Measurements from ENCODE around the gene ADD3. TPM values are rescaled to one million over a fixed set of nuclear protein-coding genes. Genes with fewer than 3 reads are reported as not detected.
"Not testable (repeated sequence)": the region's sequence is repeated elsewhere in the genome, so short reads cannot be mapped to it uniquely, and the experiment has no call there.

The ADD3 gene
- total RNA-seq, 1 experiment from 2014 or later: 59.9 TPM

GRCh38 chr10:110048781-110049180 lies 41.0 kb downstream of the ADD3 start:
- no CpG with 5 or more reads among the region's 1 CpG for WGBS (ENCODE audit: extremely low coverage, insufficient read length, low lambda C conversion rate)
- no peak overlapping the region for H3K27ac Mint-ChIP-seq
- Histone ChIP-seq H3K4ac (ENCODE audit: low read depth, low read length) (no peak overlapping the region), H3K56ac (ENCODE audit: insufficient read length, low read depth, low read length) (no peak overlapping the region), H3K79me2 (ENCODE audit: insufficient read depth, low read length) (peaks cover 2% of the 10 kb centered on the region; the same call in 1 of the 2 replicates), H2AFZ (ENCODE audit: low read length) (no peak overlapping the region), H2BK12ac (ENCODE audit: insufficient read length, low read depth, low read length) (no peak overlapping the region), H4K8ac (replicated peaks; ENCODE audit: insufficient read length, low read depth, low read length) (no peak overlapping the region), H2BK15ac (ENCODE audit: low read depth, low read length) (no peak overlapping the region), H3K27ac (ENCODE audit: insufficient read length, low read depth, low read length) (no peak overlapping the region), H2BK5ac (ENCODE audit: insufficient read length, low read length) (no peak overlapping the region), H3K23me2 (ENCODE audit: insufficient read length, low read depth, low read length, poor library complexity, severe bottlenecking) (no peaks in the 10 kb centered on the region), H3K27me3 (ENCODE audit: insufficient read depth, low read length) (no peaks in the 10 kb centered on the region), H3K23ac (ENCODE audit: insufficient read length, low read depth, low read length) (no peak overlapping the region), H4K5ac (ENCODE audit: insufficient read length, low read depth, low read length) (no peak overlapping the region), H3K9ac (ENCODE audit: extremely low read depth, insufficient read length, low read length) (no peak overlapping the region), H3K4me1 (ENCODE audit: insufficient read depth, low read length) (no peaks in the 10 kb centered on the region), H3K79me1 (ENCODE audit: insufficient read depth, low read depth, low read length, poor library complexity, severe bottlenecking) (peaks cover 6% of the 10 kb centered on the region), H2AK5ac (ENCODE audit: insufficient read length, low read length) (no peak overlapping the region), H3K4me2 (ENCODE audit: insufficient read depth, insufficient read length, low read length) (no peak overlapping the region), H3K18ac (ENCODE audit: insufficient read length, low read depth, low read length) (no peak overlapping the region), H2BK20ac (ENCODE audit: low read depth, low read length, poor library complexity, severe bottlenecking) (no peak overlapping the region), H4K91ac (ENCODE audit: insufficient read length, low read depth, low read length) (no peak overlapping the region), H3K14ac (ENCODE audit: insufficient read depth, low read length) (no peak overlapping the region), H3K9me3 (ENCODE audit: control insufficient read depth, low read depth, low read length) (no peaks in the 10 kb centered on the region), H4K20me1 (ENCODE audit: control insufficient read depth, insufficient read depth, insufficient read length) (no peaks in the 10 kb centered on the region), H2BK120ac (ENCODE audit: low read depth, low read length, poor library complexity, severe bottlenecking) (no peak overlapping the region), H3T11ph (ENCODE audit: low read length) (no peak overlapping the region)
- H3K4me1 Mint-ChIP-seq: no peaks in the 10 kb centered on the region
- TF ChIP-seq CTCF (conservative IDR thresholded peaks at IDR 0.05): no peak
- H3K27me3 Mint-ChIP-seq (ENCODE audit: low read depth): no peaks in the 10 kb centered on the region; the same call in 1 of the 2 replicates
- peaks cover 26 to 34% (median 30%) of the 10 kb centered on the region in 3 experiments for H3K36me3 Mint-ChIP-seq (ENCODE audit: insufficient read depth in 1 of 3, low read depth in 3 of 3)
- H3K4me3 Mint-ChIP-seq: no peak overlapping the region
- DNase-seq: no peak
- H3K9me3 Mint-ChIP-seq: peaks cover 18 to 27% of the 10 kb centered on the region in 2 experiments

- not testable (repeated sequence) for H2BK12ac ChIP-seq (ENCODE audit: insufficient read length, low read depth, low read length); H3K27ac ChIP-seq (ENCODE audit: insufficient read length, low read depth, low read length); H4K20me1 ChIP-seq (ENCODE audit: control insufficient read depth, insufficient read depth, insufficient read length); H3K79me1 ChIP-seq (ENCODE audit: insufficient read depth, low read depth, low read length, poor library complexity, severe bottlenecking); H3K4me1 ChIP-seq (ENCODE audit: insufficient read depth, low read length); H2BK120ac ChIP-seq (ENCODE audit: low read depth, low read length, poor library complexity, severe bottlenecking); H3K4me2 ChIP-seq (ENCODE audit: insufficient read depth, insufficient read length, low read length); H3K14ac ChIP-seq (ENCODE audit: insufficient read depth, low read length); H2BK5ac ChIP-seq (ENCODE audit: insufficient read length, low read length); H3K9ac ChIP-seq (ENCODE audit: extremely low read depth, insufficient read length, low read length); H3K79me2 ChIP-seq (ENCODE audit: insufficient read depth, low read length); H3K27me3 Mint-ChIP-seq (ENCODE audit: low read depth); H3K9me3 ChIP-seq (ENCODE audit: control insufficient read depth, low read depth, low read length); H3T11ph ChIP-seq (ENCODE audit: low read length); H3K4ac ChIP-seq (ENCODE audit: low read depth, low read length); H2AK5ac ChIP-seq (ENCODE audit: insufficient read length, low read length); H4K5ac ChIP-seq (ENCODE audit: insufficient read length, low read depth, low read length); H3K4me3 Mint-ChIP-seq; H2BK15ac ChIP-seq (ENCODE audit: low read depth, low read length); H2AFZ ChIP-seq (ENCODE audit: low read length); H3K4me1 Mint-ChIP-seq; H4K91ac ChIP-seq (ENCODE audit: insufficient read length, low read depth, low read length); H3K56ac ChIP-seq (ENCODE audit: insufficient read length, low read depth, low read length); H3K23me2 ChIP-seq (ENCODE audit: insufficient read length, low read depth, low read length, poor library complexity, severe bottlenecking); H3K18ac ChIP-seq (ENCODE audit: insufficient read length, low read depth, low read length); H3K23ac ChIP-seq (ENCODE audit: insufficient read length, low read depth, low read length); H3K27ac Mint-ChIP-seq; H4K8ac ChIP-seq (replicated peaks; ENCODE audit: insufficient read length, low read depth, low read length); H3K27me3 ChIP-seq (ENCODE audit: insufficient read depth, low read length); DNase-seq; H2BK20ac ChIP-seq (ENCODE audit: low read depth, low read length, poor library complexity, severe bottlenecking)
- peaks cover 23 to 34% (median 30%) of the 10 kb centered on the region in 3 experiments for H3K36me3 Mint-ChIP-seq (ENCODE audit: insufficient read depth in 1 of 3, low read depth in 3 of 3)
- WGBS (ENCODE audit: extremely low coverage, insufficient read length, low lambda C conversion rate): no CpG with 5 or more reads among the region's 7 CpGs
- H3K9me3 Mint-ChIP-seq: peaks cover 18 to 24% of the 10 kb centered on the region in 2 experiments
Measured at GRCh38 chr10:110049889-110050591, 42.3 kb downstream of the ADD3 start.

Measured in H9 (cell line).